Activated T-cell treated with anti-CD3 and anti-CD28 coated beads for 1 hour (primary cell): Measurements from ENCODE around the gene RTP2.

Experiments
- DNase-seq: peaks from one replicate; pipeline ENCODE4 v3.0.0-alpha.2; 2020; ENCODE audit warnings: low read depth

The RTP2 gene

GRCh38 chr3:187738331-187739093, 36.2 kb upstream of the RTP2 start:
- DNase-seq: peak; percentile 49

- DNase-seq: no peak
Measured at GRCh38 chr3:187738071-187738330, 35.6 kb upstream of the RTP2 start.

GRCh38 chr3:187737368-187738070, 35.2 kb upstream of the RTP2 start:
- DNase-seq: peak; percentile 25

- no peak for DNase-seq
Measured at GRCh38 chr3:187737006-187737367, 34.6 kb upstream of the RTP2 start.

- no peak for DNase-seq
Measured at GRCh38 chr3:187736418-187736871, 34.1 kb upstream of the RTP2 start.

- no peak for DNase-seq
Measured at GRCh38 chr3:187735837-187736236, 33.5 kb upstream of the RTP2 start.

- DNase-seq: no peak
Measured at GRCh38 chr3:187735383-187735782, 33.0 kb upstream of the RTP2 start.

GRCh38 chr3:187734841-187735240, 32.5 kb upstream of the RTP2 start:
- DNase-seq: no peak

- no peak for DNase-seq
Measured at GRCh38 chr3:187733371-187733770, 31.0 kb upstream of the RTP2 start.

- DNase-seq: no peak
Measured at GRCh38 chr3:187729598-187729997, 27.2 kb upstream of the RTP2 start.

GRCh38 chr3:187728940-187729583, 26.7 kb upstream of the RTP2 start:
- no peak for DNase-seq

- no peak for DNase-seq
Measured at GRCh38 chr3:187728248-187728647, 25.9 kb upstream of the RTP2 start.

GRCh38 chr3:187726564-187726963, 24.2 kb upstream of the RTP2 start:
- no peak for DNase-seq

- no peak for DNase-seq
Measured at GRCh38 chr3:187725653-187726370, 23.5 kb upstream of the RTP2 start.

- DNase-seq: no peak
Measured at GRCh38 chr3:187725224-187725623, 22.9 kb upstream of the RTP2 start.

- DNase-seq: no peak
Measured at GRCh38 chr3:187722206-187722612, 19.9 kb upstream of the RTP2 start.

GRCh38 chr3:187721055-187721454, 18.7 kb upstream of the RTP2 start:
- DNase-seq: no peak

- DNase-seq: no peak
Measured at GRCh38 chr3:187720337-187720670, 17.9 kb upstream of the RTP2 start.

GRCh38 chr3:187719628-187720336, 17.4 kb upstream of the RTP2 start:
- DNase-seq: no peak

GRCh38 chr3:187718802-187719201, 16.4 kb upstream of the RTP2 start:
- DNase-seq: no peak

- DNase-seq: no peak
Measured at GRCh38 chr3:187717572-187717971, 15.2 kb upstream of the RTP2 start.

- DNase-seq: peak; percentile 58
Measured at GRCh38 chr3:187714404-187714979, 12.1 kb upstream of the RTP2 start.
